DOHH2 (cell line): Measurements from ENCODE around the gene BLOC1S1.

Source experiments
- EZH2phosphoT487 ChIP-seq: fragments of 200-600 bp; sonication (generic); IDR thresholded peaks from 2 replicates; pipeline ENCODE4 v1.6.1; 2017; ENCODE audit warnings: borderline replicate concordance, mild to moderate bottlenecking, antibody characterized with exemption, low read length, moderate library complexity, mixed read lengths
- TF ChIP-seq, protein P1 (sequence below): fragments of 200-600 bp; sonication (generic); IDR thresholded peaks from one replicate; pipeline ENCODE4 v1.5.1; 2014; ENCODE audit warnings: antibody characterized with exemption, mild to moderate bottlenecking, low read depth, low read length; ENCODE audit not compliant: poor library complexity, severe bottlenecking

DNA sequence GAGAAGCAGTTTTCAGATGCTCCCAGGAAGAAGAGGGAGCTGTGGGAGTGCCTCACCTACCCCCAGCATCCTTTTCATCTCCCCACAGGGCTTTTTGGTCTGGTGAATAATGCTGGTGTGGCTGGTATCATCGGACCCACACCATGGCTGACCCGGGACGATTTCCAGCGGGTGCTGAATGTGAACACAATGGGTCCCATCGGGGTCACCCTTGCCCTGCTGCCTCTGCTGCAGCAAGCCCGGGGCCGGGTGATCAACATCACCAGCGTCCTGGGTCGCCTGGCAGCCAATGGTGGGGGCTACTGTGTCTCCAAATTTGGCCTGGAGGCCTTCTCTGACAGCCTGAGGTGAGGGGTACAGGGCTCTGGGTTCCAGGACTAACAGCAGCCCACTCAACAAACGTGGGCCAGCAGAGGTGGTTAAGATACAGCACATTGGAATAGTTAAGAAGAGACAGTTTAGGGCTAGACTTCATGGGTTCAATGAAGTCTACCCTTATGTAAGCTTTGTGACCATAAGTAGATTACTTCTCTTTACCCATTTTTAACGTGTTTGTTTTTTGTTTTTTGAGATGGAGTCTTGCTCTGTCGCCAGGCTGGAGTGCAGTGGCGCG, 5.9 kb downstream of the BLOC1S1 start:
- TF ChIP-seq, protein P1, sequence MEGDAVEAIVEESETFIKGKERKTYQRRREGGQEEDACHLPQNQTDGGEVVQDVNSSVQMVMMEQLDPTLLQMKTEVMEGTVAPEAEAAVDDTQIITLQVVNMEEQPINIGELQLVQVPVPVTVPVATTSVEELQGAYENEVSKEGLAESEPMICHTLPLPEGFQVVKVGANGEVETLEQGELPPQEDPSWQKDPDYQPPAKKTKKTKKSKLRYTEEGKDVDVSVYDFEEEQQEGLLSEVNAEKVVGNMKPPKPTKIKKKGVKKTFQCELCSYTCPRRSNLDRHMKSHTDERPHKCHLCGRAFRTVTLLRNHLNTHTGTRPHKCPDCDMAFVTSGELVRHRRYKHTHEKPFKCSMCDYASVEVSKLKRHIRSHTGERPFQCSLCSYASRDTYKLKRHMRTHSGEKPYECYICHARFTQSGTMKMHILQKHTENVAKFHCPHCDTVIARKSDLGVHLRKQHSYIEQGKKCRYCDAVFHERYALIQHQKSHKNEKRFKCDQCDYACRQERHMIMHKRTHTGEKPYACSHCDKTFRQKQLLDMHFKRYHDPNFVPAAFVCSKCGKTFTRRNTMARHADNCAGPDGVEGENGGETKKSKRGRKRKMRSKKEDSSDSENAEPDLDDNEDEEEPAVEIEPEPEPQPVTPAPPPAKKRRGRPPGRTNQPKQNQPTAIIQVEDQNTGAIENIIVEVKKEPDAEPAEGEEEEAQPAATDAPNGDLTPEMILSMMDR = no peak
- TF ChIP-seq EZH2phosphoT487 = no peak
